T-helper 1 cell (primary cell): Measurements from ENCODE around the gene IFNL2.

Experiments
- DNase-seq, 5 donors: peaks; one replicate each; pipeline ENCODE4 v3.0.0-alpha.2; 2012 to 2020

The IFNL2 gene

DNA sequence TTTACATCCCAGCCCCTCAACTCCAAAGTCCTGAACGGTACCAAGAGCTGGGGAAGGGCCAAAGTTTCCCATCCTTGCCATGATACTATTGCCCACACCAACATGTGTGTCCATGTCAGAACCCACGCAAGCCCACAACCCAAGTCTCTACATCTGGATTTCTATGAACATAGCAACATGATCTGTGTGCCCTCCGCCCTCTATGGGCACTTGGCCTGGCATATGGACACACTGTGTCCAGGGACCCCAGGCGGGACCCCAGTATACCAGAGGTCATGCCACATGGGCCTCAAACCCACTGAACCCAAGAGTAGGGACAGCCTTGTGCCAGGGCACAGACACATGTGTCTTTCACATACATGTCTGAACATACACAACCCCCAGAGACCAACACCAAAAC is 50.5 kb downstream of the IFNL2 start:
- DNase-seq, result no peak

DNA sequence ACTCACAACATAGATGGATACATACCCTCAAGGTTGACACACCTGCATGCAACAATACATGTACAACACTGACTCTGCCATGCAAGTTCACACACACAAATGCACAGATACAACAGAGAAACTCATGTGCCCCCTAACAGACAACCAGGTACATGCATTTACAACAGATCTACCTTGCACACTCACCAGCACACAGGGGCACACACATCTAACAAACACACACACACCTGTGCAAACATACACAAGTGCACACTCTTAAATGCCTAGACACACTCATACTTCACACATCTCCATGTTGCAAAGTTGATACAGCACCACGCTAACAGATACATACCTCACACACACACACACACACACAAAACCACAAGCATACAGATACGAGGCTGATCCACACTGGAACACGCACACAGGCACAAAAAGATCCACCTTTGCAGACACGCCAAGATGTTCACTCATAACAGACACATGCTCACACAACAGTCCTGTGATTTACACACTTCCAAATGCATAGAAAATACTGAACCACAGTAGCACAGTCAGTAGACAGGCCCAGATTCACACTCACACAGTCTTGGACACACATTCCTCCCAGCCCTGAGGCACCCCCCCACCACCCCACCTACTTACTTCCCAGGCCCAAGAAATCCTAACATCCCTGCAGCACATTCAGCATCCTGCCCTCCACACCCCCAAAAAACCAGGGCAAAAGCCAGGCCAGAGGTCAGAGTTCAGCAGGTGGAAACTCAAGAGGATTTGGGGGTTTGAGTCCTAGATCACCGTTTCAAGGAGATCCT is 51.1 kb downstream of the IFNL2 start:
- DNase-seq, result no peak
